Endothelial cell of umbilical vein (primary cell): ENCODE measurements around the gene STRIT1.

Experiments
- EZH2 ChIP-seq: IDR thresholded peaks from 2 replicates; pipeline ENCODE4 v1.6.1; 2012; ENCODE audit warnings: borderline replicate concordance, low read depth, mild to moderate bottlenecking, moderate library complexity, low read length, inconsistent platforms; ENCODE audit not compliant: severe bottlenecking
- JUN ChIP-seq: IDR thresholded peaks from 2 replicates; pipeline ENCODE4 v1.6.1; 2011; ENCODE audit warnings: borderline replicate concordance, low read depth; ENCODE audit not compliant: insufficient read length, insufficient read depth
- MYC ChIP-seq: IDR thresholded peaks from one replicate; pipeline ENCODE4 v1.6.1; 2011; ENCODE audit warnings: mild to moderate bottlenecking, low read depth, low read length
- POLR2A ChIP-seq: IDR thresholded peaks from 2 replicates; pipeline ENCODE4 v1.6.1; 2012; ENCODE audit warnings: low read depth, mild to moderate bottlenecking, control low read depth, low read length
- TF ChIP-seq, protein P1 (sequence below), 2 donors: IDR thresholded peaks; 1 replicate in 1 of 2; 2 replicates in 1 of 2; pipeline ENCODE4 v1.5.1; 2011; ENCODE audit warnings: low read length in 2 of 2, mild to moderate bottlenecking in 2 of 2, moderate library complexity in 2 of 2, control low read depth in 1 of 2, inconsistent platforms in 1 of 2, low read depth in 1 of 2; ENCODE audit not compliant: insufficient read depth in 1 of 2; ENCODE audit errors: extremely low read depth in 1 of 2
- TF ChIP-seq, protein P2 (sequence below): IDR thresholded peaks from 2 replicates; pipeline ENCODE4 v1.6.1; 2011; ENCODE audit not compliant: insufficient read depth, insufficient read length

DNA sequence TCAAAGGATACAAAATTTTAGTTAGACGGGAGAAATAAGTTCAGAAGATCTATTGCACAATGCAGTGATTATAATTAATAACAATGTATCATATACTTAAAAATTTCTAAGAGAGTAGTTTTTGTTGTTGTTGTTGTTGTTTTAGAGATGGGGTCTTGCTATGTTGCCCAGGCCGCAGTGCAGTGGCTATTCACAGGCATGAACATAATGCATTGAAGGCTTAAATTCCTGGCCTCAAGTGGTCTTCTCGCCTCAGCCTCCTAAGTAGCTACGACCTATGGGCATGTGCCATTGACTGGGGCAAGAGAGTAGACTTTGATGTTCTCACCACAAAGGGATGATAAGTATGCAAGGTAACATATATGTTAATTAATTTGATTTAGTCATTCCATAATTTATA, 7.5 kb downstream of the STRIT1 start:
- TF ChIP-seq, protein P1, sequence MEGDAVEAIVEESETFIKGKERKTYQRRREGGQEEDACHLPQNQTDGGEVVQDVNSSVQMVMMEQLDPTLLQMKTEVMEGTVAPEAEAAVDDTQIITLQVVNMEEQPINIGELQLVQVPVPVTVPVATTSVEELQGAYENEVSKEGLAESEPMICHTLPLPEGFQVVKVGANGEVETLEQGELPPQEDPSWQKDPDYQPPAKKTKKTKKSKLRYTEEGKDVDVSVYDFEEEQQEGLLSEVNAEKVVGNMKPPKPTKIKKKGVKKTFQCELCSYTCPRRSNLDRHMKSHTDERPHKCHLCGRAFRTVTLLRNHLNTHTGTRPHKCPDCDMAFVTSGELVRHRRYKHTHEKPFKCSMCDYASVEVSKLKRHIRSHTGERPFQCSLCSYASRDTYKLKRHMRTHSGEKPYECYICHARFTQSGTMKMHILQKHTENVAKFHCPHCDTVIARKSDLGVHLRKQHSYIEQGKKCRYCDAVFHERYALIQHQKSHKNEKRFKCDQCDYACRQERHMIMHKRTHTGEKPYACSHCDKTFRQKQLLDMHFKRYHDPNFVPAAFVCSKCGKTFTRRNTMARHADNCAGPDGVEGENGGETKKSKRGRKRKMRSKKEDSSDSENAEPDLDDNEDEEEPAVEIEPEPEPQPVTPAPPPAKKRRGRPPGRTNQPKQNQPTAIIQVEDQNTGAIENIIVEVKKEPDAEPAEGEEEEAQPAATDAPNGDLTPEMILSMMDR (IDR thresholded peaks at IDR 0.05; ENCODE audit: extremely low read depth in 1 of 2, insufficient read depth in 1 of 2, low read depth in 1 of 2, low read length in 2 of 2), result no peak
- TF ChIP-seq MYC (no peak), EZH2 (no peak), JUN (no peak), POLR2A (no peak)
- TF ChIP-seq, protein P2, sequence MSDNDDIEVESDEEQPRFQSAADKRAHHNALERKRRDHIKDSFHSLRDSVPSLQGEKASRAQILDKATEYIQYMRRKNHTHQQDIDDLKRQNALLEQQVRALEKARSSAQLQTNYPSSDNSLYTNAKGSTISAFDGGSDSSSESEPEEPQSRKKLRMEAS, result no peak
